GM18505 (cell line): ENCODE results near the gene HACE1.
"Not testable (repeated sequence)": the region's sequence is repeated elsewhere in the genome, so short reads cannot be mapped to it uniquely, and the experiment has no call there.

Experiments used
- ATAC-seq: cut with Tn5 transposase; IDR thresholded peaks from one replicate; pipeline ENCODE4 v1.9.1; 2021; ENCODE audit not compliant: unreplicated experiment
- POLR2A ChIP-seq: IDR thresholded peaks from 4 replicates; pipeline ENCODE4 v1.6.1; 2011; ENCODE audit warnings: borderline replicate concordance; ENCODE audit not compliant: insufficient read depth, insufficient read length; ENCODE audit errors: extremely low read depth

HACE1 gene

GRCh38 chr6:104858642-104859041 is 1.1 kb downstream of the HACE1 start:
- no peak for ATAC-seq
- TF ChIP-seq POLR2A = no peak

DNA sequence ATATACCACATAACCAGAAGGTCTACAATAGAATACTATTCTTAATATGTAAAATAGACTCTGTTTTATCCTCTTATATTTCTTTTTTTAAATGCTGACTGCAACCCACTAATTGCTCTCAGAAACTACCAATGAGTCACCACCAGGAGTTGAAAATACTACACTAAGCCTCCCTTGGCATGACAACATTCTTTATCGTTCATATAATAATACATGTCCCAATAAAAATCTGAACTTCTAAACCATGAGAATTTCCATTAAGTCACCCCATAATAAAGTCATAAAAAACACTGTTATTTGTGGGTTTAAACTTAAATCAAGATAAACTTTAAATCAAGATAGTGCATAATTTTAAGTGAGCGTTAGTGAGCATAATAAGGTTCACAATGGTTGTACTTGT is 4.2 kb downstream of the HACE1 start:
- ATAC-seq = no peak
- no peak for TF ChIP-seq POLR2A

DNA sequence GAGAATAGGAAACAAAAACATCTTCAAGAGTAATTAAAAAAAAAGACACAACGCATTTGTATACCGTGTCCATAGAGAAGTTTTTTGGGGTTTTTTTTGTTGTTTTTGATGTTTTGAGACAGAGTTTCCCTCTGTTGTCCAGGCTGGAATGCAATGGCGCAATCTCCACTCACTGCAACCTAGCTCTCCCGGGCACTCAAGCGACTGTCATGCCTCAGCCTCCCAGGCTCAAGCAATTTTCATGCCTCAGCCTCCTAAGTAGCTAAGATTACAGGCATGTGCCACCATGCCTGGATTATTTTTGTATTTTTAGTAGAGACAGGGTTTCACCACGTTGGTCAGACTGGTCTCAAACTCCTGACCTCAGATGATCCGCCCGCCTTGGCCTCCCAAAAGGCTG is 12.0 kb downstream of the HACE1 start:
- not testable (repeated sequence) for ATAC-seq

- no peak for ATAC-seq
These were observed 16.5 kb downstream of the HACE1 start for GRCh38 chr6:104843229-104843628.

DNA sequence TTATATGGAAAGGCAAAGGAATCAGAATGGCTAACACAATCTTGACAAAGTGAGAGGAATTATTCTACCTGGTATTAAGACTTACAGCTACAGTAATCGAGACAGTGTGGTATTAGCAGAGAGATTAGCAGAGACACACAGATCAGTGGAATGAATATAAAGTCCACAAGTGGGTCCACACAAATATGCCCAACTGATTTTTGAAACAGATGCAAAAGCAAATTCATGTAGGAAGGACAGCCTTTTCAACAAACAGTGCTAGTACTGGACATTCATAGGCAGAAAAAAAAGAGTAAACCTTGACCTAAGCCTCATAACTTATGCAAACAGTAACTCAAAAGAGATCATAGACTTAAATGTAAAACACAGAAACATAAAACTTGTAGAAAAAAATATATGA is 22.6 kb downstream of the HACE1 start:
- TF ChIP-seq POLR2A = no peak
- ATAC-seq = no peak

More at GRCh38 chr6:104843229-104843628, 16.5 kb downstream of the HACE1 start:
- no peak for TF ChIP-seq POLR2A

GRCh38 chr6:104836479-104837020 is 23.2 kb downstream of the HACE1 start:
- not testable (repeated sequence) for ATAC-seq

- TF ChIP-seq POLR2A = no peak
- no peak for ATAC-seq
These were observed 23.9 kb downstream of the HACE1 start for GRCh38 chr6:104835782-104836181.

- TF ChIP-seq POLR2A = no peak
These were observed 30.3 kb downstream of the HACE1 start for GRCh38 chr6:104829183-104829958.

DNA sequence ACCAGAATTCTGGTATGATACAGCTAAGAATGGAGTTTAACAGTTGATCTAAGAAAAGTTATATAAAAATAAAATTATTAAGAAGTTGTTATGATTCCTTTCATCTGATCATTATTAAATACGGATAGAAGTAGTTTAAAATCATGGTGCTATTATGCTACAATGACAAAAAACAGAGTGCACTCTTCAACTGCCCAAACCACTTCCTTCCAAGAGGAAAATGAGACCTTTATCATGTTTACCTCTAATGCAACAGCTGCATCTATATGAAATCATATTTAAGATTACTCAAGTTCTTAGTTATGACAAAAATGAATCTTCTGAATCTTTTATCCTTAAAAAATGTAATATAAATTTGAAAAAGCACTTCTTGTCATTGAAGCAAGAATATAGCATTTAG is 31.2 kb downstream of the HACE1 start:
- ATAC-seq = no peak
- TF ChIP-seq POLR2A = no peak

More at GRCh38 chr6:104829183-104829958, 30.3 kb downstream of the HACE1 start:
- no peak for ATAC-seq

GRCh38 chr6:104820820-104821219 is 38.9 kb downstream of the HACE1 start:
- not testable (repeated sequence) for ATAC-seq

DNA sequence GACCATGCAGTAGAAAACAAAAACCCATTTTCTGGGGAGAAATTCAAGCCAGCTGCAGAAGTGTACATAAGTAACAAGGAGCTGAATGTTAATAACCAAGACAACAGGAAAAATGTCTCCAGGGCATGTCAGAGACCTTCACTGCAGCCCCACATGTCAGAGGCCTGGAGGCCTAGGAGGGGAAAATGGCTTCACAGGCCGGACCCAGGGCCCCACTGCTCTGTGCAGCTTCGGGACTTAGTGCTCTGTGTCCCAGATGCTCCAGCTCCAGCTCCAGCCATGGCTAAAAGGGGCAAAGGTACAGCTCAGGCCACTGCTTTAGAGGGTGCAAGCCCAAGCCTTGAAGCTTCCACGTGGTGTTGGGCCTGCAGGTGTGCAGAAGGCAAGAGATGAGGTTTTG is 43.6 kb downstream of the HACE1 start:
- TF ChIP-seq POLR2A = no peak
- ATAC-seq = no peak

DNA sequence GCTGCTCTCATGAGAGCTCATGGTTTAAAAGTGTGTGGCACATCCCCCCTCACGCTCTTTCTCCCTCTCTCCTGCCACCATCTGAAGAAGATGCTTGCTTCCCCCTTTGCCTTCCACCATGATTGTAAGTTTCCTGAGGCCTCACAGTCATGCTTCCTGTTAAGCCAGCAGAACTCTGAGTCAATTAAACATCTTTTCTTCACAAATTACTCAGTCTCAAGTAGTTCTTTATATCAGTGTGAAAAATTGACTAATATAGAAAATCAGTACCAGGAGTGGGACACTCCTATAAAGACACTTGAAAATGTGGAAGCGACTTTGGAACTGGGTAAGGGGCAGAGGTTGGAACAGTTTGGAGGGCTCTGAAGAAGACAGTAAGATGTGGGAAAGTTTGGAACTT is 45.0 kb downstream of the HACE1 start:
- ATAC-seq = no peak
- TF ChIP-seq POLR2A = no peak

DNA sequence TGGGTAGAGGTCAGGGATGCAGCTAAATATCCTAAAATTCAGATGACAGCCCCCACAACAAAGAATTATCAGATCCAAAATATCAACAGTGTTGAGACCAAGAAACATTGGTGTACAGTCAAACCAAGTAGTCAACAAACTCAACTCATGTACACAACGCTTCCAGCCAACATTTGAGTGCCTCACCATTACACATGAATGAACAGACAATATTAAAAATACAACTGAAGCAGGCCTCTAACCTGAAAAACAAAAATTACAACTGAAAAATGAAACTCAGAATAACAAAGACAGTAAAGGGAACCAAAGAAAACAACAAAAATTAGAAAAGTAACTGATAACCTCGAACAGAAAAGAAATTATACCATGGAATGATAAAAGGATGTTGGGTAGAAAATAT is 46.2 kb downstream of the HACE1 start:
- no peak for ATAC-seq

GRCh38 chr6:104809116-104809515 is 50.6 kb downstream of the HACE1 start:
- no peak for ATAC-seq
- no peak for TF ChIP-seq POLR2A

More for the DNA sequence above, 46.2 kb downstream of the HACE1 start:
- TF ChIP-seq POLR2A = no peak

- ATAC-seq = not testable (repeated sequence)
These were observed 54.4 kb downstream of the HACE1 start for GRCh38 chr6:104805335-104805734.
